Epidermal melanocyte (primary cell): Measurements from ENCODE around the gene TRABD2B.
"Not testable (repeated sequence)": the region's sequence is repeated elsewhere in the genome, so short reads cannot be mapped to it uniquely, and the experiment has no call there.

ENCODE experiments used
- DNase-seq: peaks from one replicate; pipeline ENCODE4 v3.0.0; 2011; ENCODE audit warnings: low spot score; ENCODE audit not compliant: insufficient read length

Gene TRABD2B

DNA sequence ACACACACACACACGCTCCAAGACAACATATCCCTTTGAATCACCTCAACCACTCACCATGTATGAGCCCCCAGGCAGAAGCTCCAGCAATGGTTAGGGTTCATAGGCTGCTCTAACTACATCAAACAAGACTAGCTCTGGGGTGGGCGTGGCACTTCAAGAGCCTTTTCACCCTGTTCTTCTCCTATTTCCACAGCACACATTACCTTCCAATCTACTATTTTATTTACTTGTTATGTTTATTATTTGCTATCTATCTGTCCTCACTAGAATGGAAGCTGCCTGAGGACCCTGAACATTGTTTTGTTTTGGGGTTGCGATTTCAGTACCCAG is 28.7 kb downstream of the TRABD2B start:
- DNase-seq: no peak

DNA sequence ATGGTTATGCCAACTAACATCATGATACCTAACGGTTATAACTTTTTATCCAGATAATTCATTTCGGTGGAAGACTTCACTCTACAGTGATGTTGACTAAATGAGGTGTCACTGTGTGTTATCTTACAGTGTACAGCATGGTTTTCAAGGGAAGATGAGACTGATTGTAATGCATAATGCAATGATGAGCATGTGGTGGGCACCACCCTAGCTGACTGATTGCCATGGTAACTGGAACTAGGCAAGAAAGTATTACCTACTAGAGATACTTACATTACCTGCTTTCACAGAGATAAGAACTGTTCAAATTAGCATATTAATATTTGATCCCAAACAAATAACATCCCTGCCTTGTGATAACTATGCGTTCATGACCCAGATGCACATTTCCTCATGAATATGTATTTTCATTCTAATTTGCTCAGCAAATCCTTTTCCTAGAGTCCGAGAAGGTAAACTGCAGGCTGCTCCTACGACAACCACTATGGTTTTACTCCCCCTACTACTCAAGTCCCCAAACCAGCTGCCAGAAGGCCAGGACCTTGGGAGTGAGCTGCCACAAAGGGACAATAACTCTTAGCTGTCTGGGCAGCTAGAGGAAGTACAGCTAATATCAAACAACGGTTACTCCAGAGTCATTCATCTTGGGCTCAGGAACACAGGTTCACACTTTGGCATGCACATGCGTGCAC is 29.2 kb downstream of the TRABD2B start:
- no peak for DNase-seq

DNA sequence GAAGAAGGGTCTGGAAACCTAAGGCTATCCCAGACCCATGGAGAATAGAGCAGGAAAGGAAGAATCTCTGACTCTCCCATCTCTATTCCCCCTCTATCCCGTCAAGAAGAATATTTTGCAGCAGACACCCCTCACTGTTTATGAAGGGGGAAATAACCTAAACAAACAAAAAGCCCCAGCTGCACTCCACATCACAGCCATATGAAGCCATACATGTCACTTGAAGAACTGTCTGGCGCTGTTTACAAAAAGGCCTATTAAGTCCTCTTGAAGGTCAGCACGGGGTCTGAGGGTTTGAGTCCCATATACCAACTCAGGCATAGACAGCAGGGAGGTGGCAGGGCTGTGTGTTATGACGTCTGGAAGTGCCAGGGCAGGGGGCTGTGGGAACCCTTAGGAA is 31.4 kb downstream of the TRABD2B start:
- no peak for DNase-seq

DNA sequence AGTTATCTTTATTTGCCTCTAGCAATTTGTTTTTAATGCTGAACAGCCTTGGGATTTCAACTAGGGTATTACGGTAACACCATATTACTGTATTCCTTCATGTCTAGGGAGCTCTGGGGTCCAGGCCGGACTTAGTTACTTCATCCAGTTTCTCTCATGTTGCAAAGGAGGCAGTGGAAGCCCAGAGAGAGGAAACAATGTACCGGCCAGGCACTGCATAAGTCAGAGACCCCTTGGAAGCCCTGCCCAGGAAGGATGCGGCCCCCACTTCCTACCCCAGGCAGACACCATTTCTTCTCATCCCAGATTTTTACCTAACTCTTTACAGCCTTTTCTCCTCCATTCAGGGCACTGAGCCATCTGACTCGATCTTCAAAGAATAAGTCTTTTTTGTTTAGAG is 32.5 kb downstream of the TRABD2B start:
- DNase-seq: no peak

DNA sequence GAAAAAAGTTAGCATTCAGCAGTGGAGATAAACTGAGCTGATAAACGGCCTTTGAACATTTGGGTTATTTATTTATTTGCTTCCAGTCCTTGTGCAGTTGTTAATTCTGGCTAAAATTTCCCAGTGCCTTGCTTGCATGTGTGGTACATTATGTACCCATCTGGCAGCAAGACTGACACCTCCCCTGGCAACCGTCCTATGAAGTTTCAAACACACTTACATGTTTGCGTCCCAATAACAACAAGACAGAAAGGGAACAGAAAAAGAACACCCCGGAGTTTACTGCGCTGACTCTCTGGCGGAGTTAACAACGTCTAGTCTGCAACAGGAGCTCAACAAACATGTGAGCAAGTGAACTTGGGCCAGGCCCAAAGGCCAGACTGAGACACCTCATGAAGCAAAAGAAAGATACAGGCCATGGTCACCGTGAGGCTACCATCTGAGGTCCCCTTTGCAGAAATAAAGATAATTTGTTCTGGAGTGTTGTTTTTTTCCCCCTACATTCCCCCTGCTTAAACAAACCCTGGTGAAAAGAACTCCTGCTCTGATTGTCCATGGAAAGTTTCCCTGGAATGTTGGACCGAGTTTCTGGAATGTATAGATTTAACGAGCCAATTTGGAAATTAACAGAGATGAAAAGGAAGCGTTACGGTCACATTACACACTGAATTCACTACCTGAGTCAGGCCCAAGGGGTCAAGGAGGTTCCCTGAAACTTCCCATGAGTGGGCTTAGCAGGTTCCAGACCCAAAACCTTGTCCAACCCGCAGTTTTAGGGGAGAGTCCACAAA is 33.4 kb downstream of the TRABD2B start:
- DNase-seq: no peak

DNA sequence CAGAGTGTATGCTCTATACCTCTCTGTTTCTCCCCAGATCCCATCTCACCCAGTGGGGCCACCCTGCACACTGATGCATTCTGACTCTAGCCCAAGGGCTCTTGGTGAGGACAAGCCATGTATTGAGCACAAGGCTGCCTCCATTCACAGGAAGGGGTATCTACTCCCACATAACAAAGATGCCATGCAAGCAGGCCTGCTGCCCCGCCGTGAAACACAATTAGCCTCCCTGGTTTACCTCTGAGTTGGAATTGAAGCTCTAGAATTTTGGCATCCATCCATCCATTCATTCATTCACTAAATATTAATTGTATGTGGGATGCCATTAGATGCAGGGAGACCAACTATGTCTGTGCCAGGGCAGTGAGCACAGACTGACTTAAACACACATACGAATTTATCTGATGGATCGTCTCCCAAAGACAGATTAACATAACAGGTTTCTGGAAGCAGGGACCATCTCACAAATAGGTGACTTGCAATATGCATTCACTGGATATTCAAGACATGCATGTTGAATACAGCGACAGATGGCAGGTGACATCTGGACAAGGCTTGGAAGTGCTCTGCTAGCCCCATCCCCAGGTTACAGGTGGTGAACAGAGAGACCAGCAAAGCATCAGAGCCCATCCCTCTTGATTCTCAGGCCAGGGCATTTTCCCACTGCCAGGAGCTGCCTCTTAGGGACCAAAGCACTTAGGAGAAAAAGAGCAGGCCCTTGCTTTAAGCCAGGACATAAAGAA is 34.3 kb downstream of the TRABD2B start:
- no peak for DNase-seq

DNA sequence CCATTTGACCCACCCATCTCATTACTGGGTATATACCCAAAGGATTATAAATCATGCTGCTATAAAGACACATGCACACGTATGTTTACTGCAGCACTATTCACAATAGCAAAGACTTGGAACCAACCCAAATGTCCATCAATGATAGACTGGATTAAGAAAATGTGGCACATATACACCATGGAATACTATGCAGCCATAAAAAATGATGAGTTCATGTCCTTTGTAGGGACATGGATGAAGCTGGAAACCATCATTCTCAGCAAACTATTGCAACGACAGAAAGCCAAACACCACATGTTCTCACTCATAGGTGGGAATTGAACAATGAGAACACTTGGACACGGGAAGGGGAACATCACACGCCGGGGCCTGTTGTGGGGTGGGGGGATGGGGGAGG is 35.4 kb downstream of the TRABD2B start:
- not testable (repeated sequence) for DNase-seq

DNA sequence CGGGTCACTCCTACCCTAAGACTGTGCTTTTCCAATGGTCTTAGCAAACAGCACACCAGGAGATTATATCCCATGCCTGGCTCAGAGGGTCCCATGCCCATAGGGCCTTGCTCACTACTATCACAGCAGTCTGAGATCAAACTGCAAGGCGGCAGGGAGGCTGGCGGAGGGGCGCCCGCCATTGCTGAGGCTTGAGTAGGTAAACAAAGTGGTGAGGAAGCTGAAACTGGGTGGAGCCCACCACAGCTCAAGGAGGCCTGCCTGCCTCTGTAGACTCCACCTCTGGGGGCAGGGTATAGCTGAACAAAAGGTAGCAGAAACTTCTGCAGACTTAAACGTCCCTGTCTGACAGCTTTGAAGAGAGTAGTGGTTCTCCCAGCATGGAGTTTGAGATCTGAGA is 40.7 kb downstream of the TRABD2B start:
- not testable (repeated sequence) for DNase-seq

DNA sequence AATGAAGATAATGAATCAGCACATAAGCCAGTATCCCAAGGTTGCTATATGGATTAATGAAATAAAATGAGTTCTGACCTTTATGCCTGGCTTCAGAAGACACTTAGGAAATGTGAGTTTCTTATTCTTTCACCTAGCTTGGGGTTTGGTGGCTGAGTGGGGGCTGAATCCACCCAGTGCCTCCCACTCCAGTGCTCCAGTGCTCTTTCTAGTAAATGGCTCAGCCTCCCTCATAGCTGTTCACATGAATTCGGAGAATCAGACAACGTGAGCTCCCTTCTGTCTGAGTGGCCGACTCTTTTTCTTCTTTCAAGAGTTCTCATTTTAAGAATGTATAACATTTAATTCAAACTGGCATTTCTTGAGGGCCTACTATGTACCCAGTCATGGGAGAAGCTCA is 43.5 kb downstream of the TRABD2B start:
- no peak for DNase-seq

DNA sequence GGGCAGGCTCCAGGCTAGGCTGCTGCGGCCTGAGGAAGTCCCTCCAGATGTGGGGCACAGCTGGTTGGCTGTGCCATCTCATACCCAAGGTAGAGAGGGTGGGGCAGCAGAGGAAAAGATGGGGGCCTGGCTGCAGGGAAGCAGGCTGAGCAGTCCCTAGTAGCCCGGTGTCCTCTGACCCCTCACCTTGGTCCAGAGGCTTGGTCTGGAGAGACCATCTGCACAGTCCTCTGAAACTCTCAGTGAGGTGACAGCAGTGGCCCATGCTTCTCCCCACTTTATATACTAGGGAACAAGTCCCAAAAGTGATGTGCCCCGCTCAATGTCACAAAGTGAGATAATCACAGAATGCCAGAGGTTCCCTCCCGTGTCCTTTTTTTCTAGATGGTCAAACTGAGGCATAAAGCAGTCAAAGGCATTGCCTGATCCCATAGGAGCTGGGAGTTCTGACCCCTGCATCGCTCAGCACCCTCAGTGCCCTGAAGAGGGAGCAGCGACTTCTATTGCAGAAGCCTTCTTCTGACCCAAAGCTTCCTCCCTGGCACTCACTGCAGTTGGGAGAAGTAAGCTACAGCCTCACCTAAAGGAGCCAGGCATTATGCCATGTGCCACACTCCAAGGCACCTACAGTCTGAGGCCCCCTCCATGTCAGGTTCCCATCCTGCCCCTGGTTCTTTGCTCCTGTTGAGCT is 45.5 kb downstream of the TRABD2B start:
- DNase-seq: no peak

DNA sequence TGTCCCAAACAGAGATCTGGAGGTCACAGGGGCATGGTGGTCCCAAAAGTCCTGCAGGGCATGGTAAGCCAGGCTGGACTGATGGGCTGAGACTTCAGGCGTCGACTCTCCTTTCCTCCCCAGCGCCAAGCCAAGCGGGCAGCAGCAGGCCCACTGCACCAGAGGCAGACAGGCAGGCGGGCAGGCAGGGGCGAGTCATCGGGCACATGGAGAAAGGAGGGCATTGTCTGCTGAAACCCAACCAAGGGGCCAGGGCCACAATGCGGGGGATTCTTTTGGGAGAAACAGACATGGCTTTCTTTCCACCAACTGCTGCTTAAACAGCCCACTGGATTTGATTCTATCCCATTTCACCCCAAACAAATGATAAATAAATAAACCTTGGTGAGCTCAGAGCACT is 46.2 kb downstream of the TRABD2B start:
- DNase-seq: no peak

DNA sequence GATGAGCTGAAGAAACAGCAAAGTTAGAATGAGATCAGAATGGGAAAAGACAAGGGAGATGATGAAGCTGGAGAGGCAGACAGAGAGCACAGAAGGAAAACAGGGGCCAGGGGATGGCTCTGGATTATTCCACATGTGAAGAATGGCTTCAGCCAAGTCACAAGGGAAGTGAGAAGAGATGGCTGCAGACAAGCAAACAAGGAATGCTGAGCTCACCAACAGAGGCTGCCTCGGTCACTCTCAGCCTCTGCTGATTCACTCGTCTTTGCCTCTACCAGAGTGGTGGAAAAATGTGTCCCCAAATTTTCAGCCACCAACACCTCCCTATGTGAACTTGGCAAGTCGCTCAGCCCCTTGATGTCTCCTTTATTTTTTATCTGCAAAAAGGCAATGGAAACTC is 46.7 kb downstream of the TRABD2B start:
- no peak for DNase-seq

DNA sequence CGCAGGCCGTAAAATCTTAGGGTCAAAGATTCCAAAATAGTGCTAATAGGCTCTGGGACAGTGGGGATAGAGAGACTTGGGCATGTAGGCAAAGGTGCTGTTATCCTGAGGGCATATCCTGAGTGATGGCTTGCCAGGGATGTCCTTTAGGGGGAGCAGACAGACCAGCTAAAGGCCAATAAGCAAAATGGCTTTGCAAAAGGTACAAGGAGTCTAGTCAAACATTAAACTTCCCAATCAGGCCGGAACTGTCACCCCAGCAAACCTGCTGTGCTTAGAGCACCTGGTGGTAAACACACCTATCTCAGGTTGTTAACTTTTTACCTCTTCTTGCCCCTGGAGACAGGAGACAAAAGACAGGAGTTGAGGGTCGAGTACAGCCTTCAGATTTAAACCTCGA is 49.1 kb downstream of the TRABD2B start:
- no peak for DNase-seq

DNA sequence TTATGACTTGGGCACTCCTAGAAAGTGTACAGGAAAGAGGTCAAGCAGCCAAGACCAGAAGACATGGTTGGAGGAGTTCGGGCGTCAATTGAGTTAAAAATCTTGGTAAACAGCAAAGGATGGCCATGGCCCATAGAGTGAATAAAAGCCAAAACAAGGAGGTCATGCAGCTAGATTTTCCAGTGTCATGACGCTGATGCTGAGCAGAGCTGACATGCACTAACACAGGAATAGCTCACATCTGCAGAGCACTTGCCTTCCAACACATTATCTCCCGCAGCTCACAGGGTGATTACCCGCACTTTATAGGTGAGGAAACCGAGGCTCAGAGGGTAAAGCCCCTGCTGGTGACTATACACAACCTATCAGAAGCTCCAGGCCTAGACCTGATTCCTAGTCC is 49.7 kb downstream of the TRABD2B start:
- no peak for DNase-seq

DNA sequence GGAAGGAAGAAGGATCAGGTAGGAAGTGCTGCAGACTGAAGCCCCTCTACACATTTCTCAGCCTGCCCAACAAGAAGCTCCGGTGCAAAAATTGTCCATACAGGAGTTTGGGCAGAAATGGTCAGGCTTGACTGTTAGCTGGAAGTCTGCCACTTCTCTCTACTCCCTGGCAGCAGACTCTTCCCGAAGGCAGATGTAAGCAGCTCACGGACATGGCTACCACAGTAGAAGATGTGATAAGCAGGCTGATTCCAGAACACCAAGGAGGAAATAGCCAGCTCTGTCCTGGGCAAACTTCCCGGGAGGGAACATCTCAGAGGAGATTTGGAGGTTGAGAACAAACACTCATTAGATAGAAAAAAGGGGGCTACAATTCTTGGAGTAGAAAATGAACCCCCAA is 52.6 kb downstream of the TRABD2B start:
- no peak for DNase-seq

DNA sequence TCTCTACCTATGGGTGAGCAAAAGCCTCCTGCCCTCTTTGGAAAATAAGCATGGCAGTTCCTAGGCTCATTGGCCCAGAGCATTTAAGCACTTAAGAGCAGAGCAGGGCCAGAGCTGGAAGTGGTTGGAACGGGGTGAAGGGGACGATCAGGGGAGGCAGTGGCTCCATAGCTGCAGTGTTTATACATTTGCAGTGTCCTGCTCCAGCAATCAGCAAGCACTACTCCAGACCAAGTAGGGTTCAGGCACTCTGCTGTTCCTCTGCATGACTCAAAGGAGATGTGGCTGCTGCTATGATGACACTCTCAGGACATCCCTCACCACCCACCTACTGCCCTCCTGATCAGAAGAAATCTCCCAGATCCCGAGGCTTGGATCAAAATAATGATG is 55.0 kb downstream of the TRABD2B start:
- DNase-seq: no peak

DNA sequence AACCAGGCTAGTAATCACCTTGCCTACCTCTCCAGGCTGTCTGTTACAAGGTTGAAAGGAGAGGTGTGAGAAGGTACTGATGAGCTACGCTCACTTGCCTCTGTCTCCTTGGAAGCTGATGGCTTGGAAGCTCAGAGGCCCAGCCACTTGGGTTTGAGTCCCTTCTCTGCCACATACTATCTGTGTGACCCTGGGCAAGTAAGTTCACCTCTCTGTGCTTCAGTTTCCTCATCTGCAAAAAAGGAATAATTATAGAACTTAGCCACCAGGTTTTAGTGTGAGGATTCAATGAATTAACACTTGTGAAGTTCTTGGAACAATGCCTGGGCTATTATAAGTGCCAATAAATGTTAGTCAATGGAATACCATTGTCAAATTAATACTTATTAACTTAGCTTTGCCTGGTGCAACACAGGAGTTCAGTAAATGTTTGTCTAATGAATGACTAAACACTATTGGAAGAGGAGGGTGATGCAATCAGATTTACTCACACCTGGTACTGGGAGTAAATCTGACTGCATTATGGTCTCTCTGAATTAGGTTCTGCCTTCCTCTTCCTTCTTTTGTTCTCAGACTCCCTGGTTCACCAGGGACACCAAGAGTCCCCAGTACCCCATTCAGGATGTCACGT is 55.5 kb downstream of the TRABD2B start:
- no peak for DNase-seq

DNA sequence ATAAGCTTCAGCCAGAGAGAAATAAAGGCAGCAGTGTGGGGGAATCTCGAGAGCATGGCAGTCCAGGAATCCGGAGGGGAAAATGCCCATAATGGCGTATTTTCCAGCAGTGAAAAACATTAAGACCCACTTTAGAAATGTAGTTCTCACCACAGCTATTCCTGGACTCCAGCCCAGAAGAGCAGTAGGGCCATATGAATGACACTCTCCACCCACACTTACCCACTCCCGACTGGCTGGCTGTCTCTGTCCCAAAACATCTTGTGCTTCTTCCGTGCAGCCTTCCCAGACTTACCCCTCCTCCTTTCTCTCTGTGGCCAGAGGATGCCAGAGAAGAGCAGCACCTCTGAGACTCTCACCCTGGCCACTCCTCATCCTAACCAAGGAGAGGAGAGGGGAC is 56.4 kb downstream of the TRABD2B start:
- DNase-seq: no peak

DNA sequence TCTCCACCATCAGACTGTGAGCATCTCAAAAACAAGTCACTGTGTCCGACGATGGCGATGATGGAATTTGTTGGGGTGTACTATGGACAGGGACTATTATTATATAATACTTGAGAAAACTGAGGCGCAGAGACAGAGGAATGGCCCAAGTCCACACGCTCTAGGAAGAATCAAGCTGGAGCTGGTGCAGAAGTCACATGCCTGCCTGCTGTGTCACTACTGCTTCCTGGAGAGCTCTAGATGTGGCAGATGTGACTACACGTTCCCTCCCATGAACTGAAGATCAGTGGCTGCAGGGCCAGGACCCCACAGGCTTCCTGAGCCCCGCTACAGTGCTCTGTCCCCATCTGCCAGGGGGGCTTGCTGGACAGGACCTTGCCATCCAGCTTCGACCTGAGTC is 56.9 kb downstream of the TRABD2B start:
- no peak for DNase-seq

DNA sequence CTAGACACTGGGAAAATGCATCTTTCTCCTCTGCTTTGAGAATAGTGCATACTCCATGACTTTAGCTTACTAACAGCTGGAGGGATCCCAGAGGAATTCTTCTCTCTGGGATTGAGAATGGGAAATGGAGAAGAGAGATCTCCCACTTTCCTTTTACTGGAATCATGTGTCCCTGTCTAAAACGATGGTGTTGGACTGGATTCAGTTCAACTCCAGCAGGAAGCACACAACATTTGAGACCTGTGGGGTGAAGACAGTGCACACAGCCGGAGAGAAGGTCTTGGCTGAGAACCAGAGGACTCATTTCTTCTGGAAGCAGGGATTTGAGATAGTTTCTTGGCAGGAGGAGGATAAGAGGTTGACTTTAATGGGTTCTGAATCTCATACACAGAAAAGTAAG is 58.7 kb downstream of the TRABD2B start:
- DNase-seq: no peak

DNA sequence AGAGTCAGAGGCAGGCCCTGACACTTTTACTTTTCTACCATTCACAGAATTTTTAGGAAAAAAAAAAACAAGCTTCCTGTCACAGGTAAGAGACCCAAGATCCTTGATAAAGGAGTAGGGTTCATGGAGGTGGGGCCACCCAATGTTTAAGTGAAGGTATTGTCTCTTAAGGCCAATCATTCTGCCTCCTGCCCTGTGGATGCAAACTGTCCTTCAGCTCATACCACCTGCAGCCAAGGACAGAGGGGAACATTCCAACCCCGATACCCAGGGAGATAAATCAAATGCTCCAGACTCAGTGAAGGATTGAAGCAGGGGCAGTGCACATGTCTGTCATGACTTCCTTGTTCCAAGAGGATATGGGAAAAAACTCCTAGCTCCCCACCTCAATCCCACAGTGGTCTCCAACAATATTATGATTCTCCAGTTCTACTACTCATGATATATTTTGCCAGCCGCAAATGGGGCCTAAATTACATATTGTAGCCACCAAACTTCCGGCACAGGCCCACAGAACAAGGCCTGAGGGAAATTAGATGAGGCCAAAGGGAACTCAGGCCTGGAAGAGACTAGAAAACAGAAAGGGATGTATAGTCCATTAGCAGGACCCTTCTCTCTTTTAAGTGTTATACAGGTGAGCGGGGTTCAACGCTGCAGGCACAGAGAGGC is 59.5 kb downstream of the TRABD2B start:
- no peak for DNase-seq
